Muscle of leg (tissue), 11 donors: Measurements from ENCODE around the gene CERCAM. TPM values are rescaled to one million over a fixed set of nuclear protein-coding genes. Genes with fewer than 3 reads are reported as not detected.
A peak's percentile ranks its signal among the peaks of the same experiment; 100 is the strongest.
"Not testable (repeated sequence)": the region's sequence is repeated elsewhere in the genome, so short reads cannot be mapped to it uniquely, and the experiment has no call there.

Experiments
- DNase-seq: peaks from one replicate; pipeline ENCODE4 v3.0.0; 2013
- H3K27ac ChIP-seq: one replicate; pipeline ENCODE4 v1.5.1; 2013; ENCODE audit warnings: mild to moderate bottlenecking, low read length, control low read depth
- H3K27me3 ChIP-seq: one replicate; pipeline ENCODE4 v1.6.1; 2013; ENCODE audit warnings: low read length; ENCODE audit not compliant: control insufficient read depth, insufficient read depth
- H3K36me3 ChIP-seq: one replicate; pipeline ENCODE4 v1.6.1; 2013; ENCODE audit warnings: low read length; ENCODE audit not compliant: control insufficient read depth, insufficient read depth
- H3K4me1 ChIP-seq: one replicate; pipeline ENCODE4 v1.6.1; 2013; ENCODE audit warnings: low read length; ENCODE audit not compliant: control insufficient read depth, insufficient read depth
- H3K4me3 ChIP-seq: one replicate; pipeline ENCODE4 v1.5.1; 2013; ENCODE audit warnings: low read length, control low read depth
- H3K9me3 ChIP-seq: replicated peaks from 2 replicates; pipeline ENCODE4 v1.6.1; 2013; ENCODE audit warnings: low read depth, low read length; ENCODE audit not compliant: control insufficient read depth
- WGBS: methylation state at CpG from one replicate; pipeline ENCODE4 v1.1.5; 2013; ENCODE audit warnings: missing lambda C conversion rate; ENCODE audit not compliant: insufficient coverage; 5-methylcytosine and 5-hydroxymethylcytosine counted together
- polyA plus RNA-seq, 8 donors: library from polyadenylated mRNA; unstranded; fragments of 120-200 nt; gene quantifications; one replicate each; pipeline versions ENCODE4 v1.2.1 to v1.2.3, GENCODE V29; 2013; ENCODE audit warnings: inconsistent platforms in 1 of 8, low replicate concordance in 1 of 8; ENCODE audit not compliant: insufficient read length in 8 of 8, insufficient read depth in 1 of 8
- total RNA-seq: library from RNA; stranded (reverse); fragments of 120-200 nt; gene quantifications from one replicate; pipeline ENCODE4 v1.2.4, GENCODE V29; 2013

Gene CERCAM
- total and polyA plus RNA-seq, 9 donors = 57.6 to 109 (median 95.6) TPM

DNA sequence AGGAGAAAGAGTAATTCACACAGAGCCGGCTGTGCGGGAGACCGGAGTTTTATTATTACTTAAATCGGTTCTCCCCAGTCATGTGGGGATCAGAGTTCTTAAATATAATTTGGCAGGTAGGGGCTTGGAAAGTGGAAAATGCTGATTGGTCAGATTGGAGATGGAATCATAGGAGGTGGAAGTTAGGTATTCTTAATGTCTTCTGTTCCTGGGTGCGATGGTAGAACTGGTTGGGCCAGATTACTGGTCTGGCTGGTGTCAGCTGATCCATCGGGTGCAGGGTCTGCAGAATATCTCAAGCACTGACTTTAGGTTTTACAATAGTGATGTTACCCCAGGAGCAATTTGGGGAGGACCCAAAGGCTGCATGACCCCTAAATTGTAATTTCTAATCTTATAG is 4.6 kb upstream of the CERCAM start:
- Histone ChIP-seq H3K27me3 (peaks cover 18% of the 10 kb centered on the region), H3K9me3 (no peaks in the 10 kb centered on the region), H3K4me1 (peaks cover 33% of the 10 kb centered on the region), H3K36me3 (no peaks in the 10 kb centered on the region), H3K27ac (no peak overlapping the region), H3K4me3 (no peak overlapping the region)
- 49% methylated on average over 6 of the region's 6 CpGs for WGBS
- DNase-seq = no peak

DNA sequence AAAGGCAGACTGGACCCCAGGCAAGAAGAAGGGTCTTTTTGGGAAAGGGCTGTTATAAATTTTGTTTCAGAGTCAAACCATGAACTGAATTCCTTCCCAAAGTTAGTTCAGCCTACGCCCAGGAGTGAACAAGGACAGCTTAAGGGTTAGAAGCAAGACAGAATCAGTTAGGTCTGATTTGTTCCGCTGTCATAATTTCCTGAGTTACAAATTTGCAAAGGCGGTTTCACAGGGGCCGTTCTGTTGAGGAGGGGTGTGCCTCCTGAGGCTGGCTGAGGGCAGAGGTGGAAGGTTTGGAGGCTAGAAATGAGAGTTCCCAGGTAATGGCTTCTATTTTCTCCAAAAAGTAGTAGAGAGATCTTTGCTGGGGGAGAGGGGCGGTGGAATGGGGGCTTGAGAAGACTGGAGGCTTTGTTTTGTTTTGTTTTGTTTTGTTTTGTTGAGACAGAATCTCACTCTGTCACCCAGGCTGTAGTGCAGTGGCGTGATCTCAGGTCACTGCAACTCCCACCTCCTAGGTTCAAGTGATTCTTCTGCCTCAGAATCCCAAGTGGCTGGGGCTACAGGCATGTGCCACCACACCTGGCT is 4.1 kb upstream of the CERCAM start:
- H3K4me3 ChIP-seq = no peak overlapping the region
- H3K4me1 ChIP-seq = peaks cover 33% of the 10 kb centered on the region
- H3K27me3 ChIP-seq = peaks cover 18% of the 10 kb centered on the region
- no peak overlapping the region for H3K27ac ChIP-seq
- H3K9me3 ChIP-seq = no peaks in the 10 kb centered on the region
- DNase-seq = no peak
- H3K36me3 ChIP-seq = no peaks in the 10 kb centered on the region
- 47% methylated on average over 3 of the region's 6 CpGs for WGBS

DNA sequence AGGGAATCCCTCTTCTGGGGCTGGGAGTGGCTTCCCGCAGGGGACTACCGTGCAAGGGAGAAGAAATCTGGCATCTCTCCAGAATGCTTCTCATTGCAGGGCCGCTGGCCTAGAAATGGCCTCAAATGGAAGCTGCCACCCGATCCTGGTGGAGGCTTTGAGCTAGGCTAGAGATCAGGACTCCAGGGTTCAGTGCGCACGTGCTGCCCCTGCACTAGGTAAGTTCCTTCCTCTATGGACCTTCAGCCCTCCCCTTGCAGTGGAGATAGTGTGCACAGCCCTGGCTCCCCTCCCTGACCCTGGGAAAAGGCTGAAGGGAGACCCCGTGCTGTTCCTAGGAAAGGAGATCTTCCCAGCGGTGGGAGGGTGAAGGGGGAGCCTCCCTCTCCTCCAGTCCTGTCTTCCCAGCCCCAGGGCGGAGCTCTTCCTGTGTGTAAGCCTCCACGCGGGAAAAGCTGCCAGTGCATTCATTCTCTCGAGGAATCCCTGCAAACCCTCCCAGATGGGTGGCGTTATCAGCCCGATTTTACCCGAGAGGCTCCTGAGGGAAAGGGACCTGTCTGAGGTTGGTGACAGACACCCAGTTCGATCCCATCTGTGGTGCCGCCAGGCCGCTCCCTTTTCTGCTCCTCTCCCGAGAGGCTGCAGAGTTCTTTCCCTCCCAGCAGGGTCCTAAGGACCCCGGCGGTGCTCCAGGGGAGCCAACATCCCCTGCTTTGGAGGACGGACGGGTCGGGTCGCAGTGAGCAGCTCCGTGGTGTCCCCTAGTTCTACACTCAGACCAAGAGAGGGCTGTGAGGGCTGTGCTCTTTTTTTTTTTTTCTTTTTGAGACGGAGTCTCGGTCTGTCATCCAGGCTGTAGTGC is 1.4 kb upstream of the CERCAM start:
- no peaks in the 10 kb centered on the region for H3K9me3 ChIP-seq
- peak; percentile 59 for DNase-seq
- peak overlapping the region; percentile 84 for H3K4me3 ChIP-seq
- 8% methylated on average over 13 of the region's 28 CpGs for WGBS
- peaks cover 13% of the 10 kb centered on the region for H3K36me3 ChIP-seq
- H3K27ac ChIP-seq = no peak overlapping the region
- H3K27me3 ChIP-seq = peaks cover 18% of the 10 kb centered on the region
- peaks cover 32% of the 10 kb centered on the region for H3K4me1 ChIP-seq

DNA sequence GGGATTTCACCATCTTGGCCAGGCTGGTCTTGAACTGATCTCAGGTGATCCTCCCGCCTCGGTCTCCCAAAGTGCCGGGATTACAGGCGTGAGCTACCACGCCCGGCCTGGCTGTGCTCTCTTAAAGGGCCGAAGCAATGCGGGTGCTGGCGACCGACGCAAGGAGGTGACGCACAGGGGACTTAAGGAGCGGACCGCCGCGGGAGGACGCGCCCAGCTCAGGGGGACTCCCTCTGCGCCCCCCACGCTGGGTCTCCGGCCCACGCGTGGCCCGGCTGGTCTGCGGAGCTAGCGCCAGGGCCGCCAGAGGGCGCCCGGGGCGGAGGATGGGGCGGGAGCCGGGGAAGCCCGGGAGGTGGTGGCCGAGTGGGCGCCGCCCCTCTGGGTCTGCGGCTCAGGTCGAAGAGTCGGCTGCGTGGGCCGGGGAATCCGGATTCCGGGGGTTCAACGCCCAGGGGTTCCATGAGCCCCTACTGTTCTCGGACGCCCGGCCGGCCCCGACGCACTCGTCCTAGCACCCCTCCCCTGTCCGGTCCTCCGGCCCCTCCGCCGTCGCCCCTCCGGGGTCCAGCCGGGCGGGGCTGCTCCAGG is 502 bp upstream of the CERCAM start:
- peaks cover 16% of the 10 kb centered on the region for H3K36me3 ChIP-seq

DNA sequence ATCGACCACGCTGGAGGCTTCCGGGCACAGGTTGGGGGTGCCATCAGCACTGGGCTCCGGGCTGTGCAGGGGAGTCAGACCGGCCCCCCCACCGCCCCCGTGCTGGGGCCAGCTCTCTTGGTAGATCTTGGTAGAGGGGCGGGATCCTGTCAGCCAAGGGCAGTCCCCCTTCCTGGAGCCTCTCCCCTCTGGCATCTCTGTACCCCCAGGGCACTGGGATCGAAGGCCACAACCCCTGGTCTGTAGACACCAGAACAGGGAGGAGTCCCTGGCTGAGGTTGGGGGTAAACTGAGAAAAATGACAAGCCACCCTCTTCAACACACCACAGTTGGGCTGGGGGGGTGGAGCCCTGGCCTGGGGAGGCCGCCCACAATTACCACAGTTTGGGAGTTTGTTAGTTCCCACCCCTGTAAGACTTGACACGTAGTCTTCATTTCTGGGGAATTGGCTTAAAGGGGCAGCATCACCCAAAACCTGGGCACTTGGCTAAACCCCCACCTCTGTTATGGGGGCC is 882 bp downstream of the CERCAM start:
- H3K27me3 ChIP-seq = peaks cover 12% of the 10 kb centered on the region
- peak overlapping the region; percentile 84 for H3K4me3 ChIP-seq
- peaks cover 32% of the 10 kb centered on the region for H3K4me1 ChIP-seq
- DNase-seq = peak; percentile 65
- 10% methylated on average over 3 of the region's 11 CpGs for WGBS
- peaks cover 26% of the 10 kb centered on the region for H3K36me3 ChIP-seq
- H3K27ac ChIP-seq = peak overlapping the region; percentile 59
- H3K9me3 ChIP-seq = no peaks in the 10 kb centered on the region

More for the DNA sequence above, 502 bp upstream of the CERCAM start:
- Histone ChIP-seq H3K9me3 (no peaks in the 10 kb centered on the region), H3K27me3 (peaks cover 17% of the 10 kb centered on the region), H3K4me3 (peak overlapping the region; percentile 84), H3K4me1 (peaks cover 32% of the 10 kb centered on the region), H3K27ac (peak overlapping the region; percentile 72)
- under 1% methylated on average over 59 of the region's 59 CpGs for WGBS
- peak; percentile 88 for DNase-seq

DNA sequence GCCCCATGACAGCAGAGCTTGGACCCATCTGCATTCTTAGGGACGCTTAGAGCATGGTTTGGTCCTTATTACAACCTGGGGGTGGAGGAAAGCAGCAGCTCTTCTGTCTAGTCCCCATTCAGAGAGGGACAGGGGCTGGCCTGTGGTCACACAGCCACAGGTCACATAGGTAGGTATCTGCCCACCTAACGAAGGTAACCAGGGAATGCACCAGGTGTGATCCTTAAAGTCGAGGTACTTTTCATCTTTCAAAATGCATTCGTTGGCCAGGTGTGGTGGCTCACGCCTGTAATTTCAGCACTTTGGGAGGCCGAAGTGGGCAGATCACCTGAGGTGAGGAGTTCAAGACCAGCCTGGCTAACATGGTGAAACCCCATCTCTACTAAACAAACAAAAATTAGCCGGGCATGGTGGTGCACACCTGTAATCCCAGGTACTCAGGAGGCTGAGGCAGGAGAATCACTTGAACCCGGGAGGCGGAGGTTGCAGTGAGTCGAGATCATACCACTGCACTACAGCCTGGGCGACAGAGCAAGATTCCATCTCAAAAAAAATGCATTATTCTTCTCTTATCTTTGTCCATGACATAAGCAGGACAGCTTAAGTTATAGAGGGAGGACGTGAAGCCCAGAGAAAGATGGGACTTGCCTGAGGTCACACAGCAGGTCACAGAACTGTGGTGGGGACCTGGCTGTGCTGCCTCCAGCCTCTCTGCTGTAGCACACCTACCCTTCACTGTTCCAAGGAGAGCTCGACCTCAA is 1.5 kb downstream of the CERCAM start:
- not testable (repeated sequence) for H3K9me3 ChIP-seq, DNase-seq
- 94% methylated on average over 6 of the region's 13 CpGs for WGBS
- H3K36me3 ChIP-seq = peaks cover 26% of the 10 kb centered on the region
- H3K27me3 ChIP-seq = peaks cover 11% of the 10 kb centered on the region
- H3K4me3 ChIP-seq = peak overlapping the region; percentile 84
- H3K27ac ChIP-seq = peak overlapping the region; percentile 1
- H3K4me1 ChIP-seq = peaks cover 32% of the 10 kb centered on the region

DNA sequence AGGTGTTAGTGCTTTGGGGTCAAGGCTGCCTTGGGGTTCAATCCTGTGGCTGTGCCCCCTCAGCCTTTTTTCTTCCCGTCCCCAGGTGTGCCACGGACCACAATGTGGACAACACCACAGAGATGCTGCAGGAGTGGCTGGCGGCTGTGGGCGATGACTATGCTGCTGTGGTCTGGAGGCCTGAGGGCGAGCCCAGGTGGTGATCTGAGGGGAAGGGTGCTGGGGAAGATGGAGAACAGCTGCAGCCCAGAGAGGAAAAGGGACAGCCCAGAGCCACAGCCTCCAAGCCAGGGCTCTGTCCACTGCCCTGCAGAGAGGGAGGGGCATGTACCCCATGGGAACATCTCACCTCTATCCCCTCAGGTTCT is 2.1 kb downstream of the CERCAM start:
- Histone ChIP-seq H3K9me3 (no peaks in the 10 kb centered on the region), H3K27me3 (peaks cover 11% of the 10 kb centered on the region), H3K36me3 (peaks cover 32% of the 10 kb centered on the region), H3K27ac (no peak overlapping the region), H3K4me3 (no peak overlapping the region), H3K4me1 (peaks cover 32% of the 10 kb centered on the region)
- no peak for DNase-seq
- 93% methylated on average over 5 of the region's 5 CpGs for WGBS

DNA sequence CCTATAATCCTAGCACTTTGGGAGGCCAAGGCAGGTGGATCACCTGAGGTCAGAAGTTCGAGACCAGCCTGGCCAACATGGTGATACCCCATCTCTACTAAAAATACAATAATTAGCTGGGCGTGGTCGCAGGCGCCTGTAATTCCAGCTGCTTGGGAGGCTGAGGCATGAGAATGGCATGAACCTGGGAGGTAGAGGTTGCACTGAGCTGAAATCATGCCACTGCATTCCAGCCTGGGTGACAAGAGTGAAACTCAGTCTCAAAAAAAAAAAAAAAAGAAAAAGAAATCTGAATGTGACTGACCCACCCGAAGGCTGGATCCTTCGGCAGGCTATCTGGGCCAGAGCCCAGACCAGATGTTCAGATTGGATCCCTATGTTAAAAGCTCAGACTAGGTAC is 2.7 kb downstream of the CERCAM start:
- H3K27ac ChIP-seq = not testable (repeated sequence)
- H3K36me3 ChIP-seq = peaks cover 38% of the 10 kb centered on the region

DNA sequence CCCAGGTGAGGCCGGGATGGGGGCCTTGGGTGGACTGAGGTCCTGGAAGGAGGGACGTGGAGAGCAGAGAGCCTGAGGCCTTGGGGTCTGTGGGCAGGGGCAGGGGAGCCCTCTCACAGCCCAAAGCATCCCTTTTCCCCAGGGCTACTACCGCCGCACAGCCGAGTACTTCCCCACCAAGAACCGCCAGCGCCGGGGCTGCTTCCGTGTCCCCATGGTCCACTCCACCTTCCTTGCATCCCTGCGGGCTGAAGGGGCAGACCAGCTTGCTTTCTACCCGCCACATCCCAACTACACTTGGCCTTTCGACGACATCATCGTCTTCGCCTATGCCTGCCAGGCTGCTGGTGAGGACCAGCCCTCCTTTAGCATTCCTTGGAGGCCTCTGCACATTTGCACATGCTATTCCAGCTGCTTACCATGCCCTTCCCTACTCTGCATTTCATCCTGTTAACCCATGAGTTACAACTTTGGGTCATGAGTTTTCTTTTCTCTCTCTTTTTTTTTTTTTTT is 3.7 kb downstream of the CERCAM start:
- no peak for DNase-seq
- Histone ChIP-seq H3K27me3 (peaks cover 5% of the 10 kb centered on the region), H3K9me3 (no peaks in the 10 kb centered on the region), H3K4me1 (peaks cover 25% of the 10 kb centered on the region), H3K27ac (no peak overlapping the region), H3K36me3 (peaks cover 46% of the 10 kb centered on the region), H3K4me3 (no peak overlapping the region)
- 86% methylated on average over 13 of the region's 15 CpGs for WGBS

More for the DNA sequence above, 2.7 kb downstream of the CERCAM start:
- not testable (repeated sequence) for H3K9me3 ChIP-seq, H3K4me3 ChIP-seq, DNase-seq
- H3K27me3 ChIP-seq = peaks cover 11% of the 10 kb centered on the region
- 21% methylated on average over 2 of the region's 6 CpGs for WGBS
- H3K4me1 ChIP-seq = peaks cover 32% of the 10 kb centered on the region
